ENCODE results near the gene GTPBP4.

The GTPBP4 gene

GRCh38 chr10:1010703-1011102, 22.5 kb downstream of the GTPBP4 start:
- no peak for TF ChIP-seq CTCF (IDR thresholded peaks at IDR 0.05; ENCODE audit: insufficient read depth, low read length, missing control alignments)
- H3K4me3 ChIP-seq (ENCODE audit: low read depth, low read length) = no peak overlapping the region
- no peak for DNase-seq (ENCODE audit: low read depth, low spot score)
- CTCF ChIA-PET = no interaction called here
- POLR2A ChIA-PET = no interaction called here

GRCh38 chr10:1011696-1012095, 23.5 kb downstream of the GTPBP4 start:
- CTCF ChIA-PET = no interaction called here
- POLR2A ChIA-PET = no interaction called here
- no peak for DNase-seq (ENCODE audit: low read depth, low spot score)
- TF ChIP-seq CTCF (IDR thresholded peaks at IDR 0.05; ENCODE audit: insufficient read depth, low read length, missing control alignments) = no peak
- no peak overlapping the region for H3K4me3 ChIP-seq (ENCODE audit: low read depth, low read length)

GRCh38 chr10:1015688-1016087, 27.5 kb downstream of the GTPBP4 start:
- TF ChIP-seq CTCF (IDR thresholded peaks at IDR 0.05; ENCODE audit: insufficient read depth, low read length, missing control alignments) = no peak
- POLR2A ChIA-PET = no interaction called here

GRCh38 chr10:1019362-1019761, 31.1 kb downstream of the GTPBP4 start:
- ChIA-PET CTCF (no interaction called here), POLR2A (no interaction called here)
- DNase-seq (ENCODE audit: low read depth, low spot score) = no peak
- no peak for TF ChIP-seq CTCF (IDR thresholded peaks at IDR 0.05; ENCODE audit: insufficient read depth, low read length, missing control alignments)
- H3K4me3 ChIP-seq (ENCODE audit: low read depth, low read length) = no peak overlapping the region

More at GRCh38 chr10:1015688-1016087, 27.5 kb downstream of the GTPBP4 start:
- no peak for DNase-seq (ENCODE audit: low read depth, low spot score)
- CTCF ChIA-PET = no interaction called here
- H3K4me3 ChIP-seq (ENCODE audit: low read depth, low read length) = no peak overlapping the region

DNA sequence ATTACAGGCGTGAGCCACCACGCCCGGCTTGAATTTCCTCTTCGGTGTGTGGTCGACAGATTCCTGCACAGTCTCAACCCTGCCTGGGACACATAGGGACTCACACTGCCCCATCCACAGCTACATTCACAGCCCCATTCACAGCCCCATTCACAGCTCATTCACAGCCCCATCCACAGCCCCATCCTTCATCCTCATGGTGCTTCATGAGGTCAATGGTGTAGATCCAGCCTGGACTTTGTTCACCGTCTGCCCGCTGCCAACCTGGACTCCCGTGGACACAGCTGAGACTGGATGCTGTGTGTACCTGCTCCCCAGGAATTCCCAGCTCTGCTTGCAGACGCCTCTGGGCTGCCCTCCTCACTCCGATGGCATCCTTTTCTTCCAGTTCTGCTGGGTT, 32.2 kb downstream of the GTPBP4 start:
- CTCF ChIA-PET = no interaction called here

GRCh38 chr10:1020958-1021357, 32.7 kb downstream of the GTPBP4 start:
- no peak for DNase-seq (ENCODE audit: low read depth, low spot score)
- no peak for TF ChIP-seq CTCF (IDR thresholded peaks at IDR 0.05; ENCODE audit: insufficient read depth, low read length, missing control alignments)
- no peak overlapping the region for H3K4me3 ChIP-seq (ENCODE audit: low read depth, low read length)
- ChIA-PET POLR2A (interaction anchor here (1.0 kb wide), 1 partner anchor 17 kb away, joined by 3 read pairs; no protein-coding TSS in a partner anchor), CTCF (no interaction called here)

More for the DNA sequence above, 32.2 kb downstream of the GTPBP4 start:
- POLR2A ChIA-PET = interaction anchor here (1.0 kb wide), 1 partner anchor 17 kb away, joined by 3 read pairs; no protein-coding TSS in a partner anchor
- no peak for DNase-seq (ENCODE audit: low read depth, low spot score)
- no peak for TF ChIP-seq CTCF (IDR thresholded peaks at IDR 0.05; ENCODE audit: insufficient read depth, low read length, missing control alignments)
- no peak overlapping the region for H3K4me3 ChIP-seq (ENCODE audit: low read depth, low read length)

Measured in AG04449 (cell line).